Progenitor cell of endocrine pancreas (in vitro differentiated cells): ENCODE measurements around the gene AOPEP. TPM values are rescaled to one million over a fixed set of nuclear protein-coding genes. Genes with fewer than 3 reads are reported as not detected.

ENCODE experiments used
- DNase-seq: peaks from one replicate; pipeline ENCODE4 v3.0.0; 2021; ENCODE audit warnings: low spot score; ENCODE audit not compliant: unreplicated experiment
- H3K27ac Mint-ChIP-seq: 2 replicates; pipeline ENCODE4 v1.8.0; 2021; ENCODE audit warnings: mild to moderate bottlenecking, moderate library complexity, mixed read lengths
- H3K27me3 Mint-ChIP-seq: 2 replicates; pipeline ENCODE4 v1.8.0; 2021; ENCODE audit warnings: mixed read lengths
- H3K36me3 Mint-ChIP-seq: 2 replicates; pipeline ENCODE4 v1.8.0; 2022; ENCODE audit warnings: mixed read lengths; ENCODE audit not compliant: insufficient read depth
- H3K4me1 Mint-ChIP-seq: 2 replicates; pipeline ENCODE4 v1.8.0; 2021; ENCODE audit warnings: low read depth, mixed read lengths
- H3K4me3 Mint-ChIP-seq: 2 replicates; pipeline ENCODE4 v1.8.0; 2021; ENCODE audit warnings: low read depth, mild to moderate bottlenecking, moderate library complexity, mixed read lengths
- H3K9me3 Mint-ChIP-seq: 2 replicates; pipeline ENCODE4 v1.8.0; 2021; ENCODE audit warnings: low read depth, mixed read lengths
- CTCF ChIP-seq: fragments of 200-600 bp; sonication (generic); IDR thresholded peaks from one replicate; pipeline ENCODE4 v1.5.0; 2021; ENCODE audit warnings: antibody characterized with exemption, mild to moderate bottlenecking; ENCODE audit not compliant: unreplicated experiment
- total RNA-seq: library from RNA; stranded (reverse); gene quantifications from 2 replicates; pipeline ENCODE4 v1.2.1, GENCODE V29; 2021

The AOPEP gene
- total RNA-seq, 1 donor from 2014 or later = 58.2 TPM

GRCh38 chr9:94973451-94973941, 247.0 kb downstream of the AOPEP start:
- no peak for DNase-seq
- Mint-ChIP-seq H3K27ac (no peak overlapping the region), H3K27me3 (no peaks in the 10 kb centered on the region), H3K4me3 (no peak overlapping the region), H3K36me3 (peaks cover 2% of the 10 kb centered on the region), H3K9me3 (no peaks in the 10 kb centered on the region), H3K4me1 (peaks cover 24% of the 10 kb centered on the region)
- no peak for TF ChIP-seq CTCF

- H3K36me3 Mint-ChIP-seq = peaks cover 2% of the 10 kb centered on the region
- no peak for TF ChIP-seq CTCF
- peaks cover 24% of the 10 kb centered on the region for H3K4me1 Mint-ChIP-seq
- no peaks in the 10 kb centered on the region for H3K27me3 Mint-ChIP-seq
- peak overlapping the region; percentile 81 for H3K27ac Mint-ChIP-seq
- H3K9me3 Mint-ChIP-seq = no peaks in the 10 kb centered on the region
- no peak for DNase-seq
- no peak overlapping the region for H3K4me3 Mint-ChIP-seq
These were observed 247.8 kb downstream of the AOPEP start for GRCh38 chr9:94974154-94974879.

- no peak for TF ChIP-seq CTCF
- Mint-ChIP-seq H3K36me3 (peaks cover 3% of the 10 kb centered on the region), H3K27me3 (no peaks in the 10 kb centered on the region), H3K4me3 (no peak overlapping the region), H3K27ac (no peak overlapping the region), H3K9me3 (no peaks in the 10 kb centered on the region), H3K4me1 (peaks cover 20% of the 10 kb centered on the region)
- DNase-seq = no peak
These were observed 249.0 kb downstream of the AOPEP start for GRCh38 chr9:94975480-94975879.

- no peak for DNase-seq
- peaks cover 14% of the 10 kb centered on the region for H3K4me1 Mint-ChIP-seq
- no peak for TF ChIP-seq CTCF
- peaks cover 3% of the 10 kb centered on the region for H3K36me3 Mint-ChIP-seq
- H3K9me3 Mint-ChIP-seq = no peaks in the 10 kb centered on the region
- peak overlapping the region; percentile 68 for H3K27ac Mint-ChIP-seq
- no peak overlapping the region for H3K4me3 Mint-ChIP-seq
- no peaks in the 10 kb centered on the region for H3K27me3 Mint-ChIP-seq
These were observed 249.6 kb downstream of the AOPEP start for GRCh38 chr9:94976077-94976476.

GRCh38 chr9:94977416-94977815, 250.9 kb downstream of the AOPEP start:
- no peak overlapping the region for H3K27ac Mint-ChIP-seq
- no peak overlapping the region for H3K4me3 Mint-ChIP-seq
- peaks cover 3% of the 10 kb centered on the region for H3K36me3 Mint-ChIP-seq
- H3K27me3 Mint-ChIP-seq = no peaks in the 10 kb centered on the region
- no peak for TF ChIP-seq CTCF
- no peak for DNase-seq
- H3K4me1 Mint-ChIP-seq = peaks cover 6% of the 10 kb centered on the region
- no peaks in the 10 kb centered on the region for H3K9me3 Mint-ChIP-seq
